ENCODE results near the gene PRDM16.

- TF ChIP-seq BHLHE40 (IDR thresholded peaks at IDR 0.05; ENCODE audit: low read depth, low read length) (no peak), CTCF (conservative IDR thresholded peaks at IDR 0.05; ENCODE audit: low read depth, low read length) (no peak), POLR2A (IDR thresholded peaks at IDR 0.05; ENCODE audit: low read depth, low read length) (no peak), MAZ (IDR thresholded peaks at IDR 0.05; ENCODE audit: borderline replicate concordance, low read depth, low read length) (no peak)
These were observed 6.8 kb downstream of the PRDM16 start for GRCh38 chr1:3075666-3076362.
